K562 (cell line): Measurements from ENCODE around the gene SPATA21. TPM values are rescaled to one million over a fixed set of nuclear protein-coding genes. Genes with fewer than 3 reads are reported as not detected.

Experiments used
- BRCA1 ChIP-seq, 2 experiments: fragments of 450-650 bp in 1 of 2; sonication (generic) in 1 of 2; formaldehyde crosslinking in 1 of 2; IDR thresholded peaks; 2 replicates each; pipeline versions ENCODE4 v1.5.0 to v1.6.1; 2017 to 2020; ENCODE audit warnings: mild to moderate bottlenecking in 1 of 2, missing genetic modification reagents in 1 of 2
- BRF2 ChIP-seq: IDR thresholded peaks from 3 replicates; pipeline ENCODE4 v1.6.1; 2011; ENCODE audit warnings: borderline replicate concordance, mild to moderate bottlenecking; ENCODE audit not compliant: insufficient read length, insufficient read depth
- CREM ChIP-seq: IDR thresholded peaks from 2 replicates; pipeline ENCODE4 v1.6.1; 2014; ENCODE audit warnings: antibody characterized with exemption, low read depth
- ELF1 ChIP-seq: fragments of 200-800 bp; sonication (Bioruptor generic); IDR thresholded peaks from 2 replicates; pipeline ENCODE4 v1.6.1; 2016; ENCODE audit warnings: missing genetic modification characterization, missing compliant biosample characterization
- PREB ChIP-seq: sonication (generic); formaldehyde crosslinking; IDR thresholded peaks from 2 replicates; pipeline ENCODE4 v1.8.1; 2023; ENCODE audit warnings: mild to moderate bottlenecking, missing genetic modification reagents
- RCOR1 ChIP-seq, 2 experiments: IDR thresholded peaks; 2 replicates each; pipeline ENCODE4 v1.6.1; 2012; ENCODE audit warnings: low read depth in 2 of 2, low read length in 2 of 2, borderline replicate concordance in 1 of 2, improper control_type of control experiment in 1 of 2
- RNF219 ChIP-seq: fragments of 250-450 bp; sonication (Bioruptor Pico); IDR thresholded peaks from 2 replicates; pipeline ENCODE4 v1.5.0; 2022; ENCODE audit warnings: mild to moderate bottlenecking
- SMC3 ChIP-seq: conservative IDR thresholded peaks from 2 replicates; pipeline ENCODE4 v1.6.1; 2011; ENCODE audit warnings: low read depth, low read length, improper control_type of control experiment; ENCODE audit not compliant: insufficient read depth
- TBL1XR1 ChIP-seq, 2 experiments: IDR thresholded peaks; 2 replicates each; pipeline ENCODE4 v1.6.1; 2012; ENCODE audit warnings: improper control_type of control experiment in 2 of 2, low read length in 2 of 2, mild to moderate bottlenecking in 1 of 2
- VEZF1 ChIP-seq: fragments of 200-800 bp; sonication (Bioruptor generic); IDR thresholded peaks from 2 replicates; pipeline ENCODE4 v1.6.1; 2017; ENCODE audit warnings: missing genetic modification characterization, missing compliant biosample characterization
- ZBED1 ChIP-seq: IDR thresholded peaks from 2 replicates; pipeline ENCODE4 v1.6.1; 2014
- ZBTB33 ChIP-seq: sonication (generic); formaldehyde crosslinking; IDR thresholded peaks from 2 replicates; pipeline ENCODE4 v1.8.1; 2023; ENCODE audit warnings: mild to moderate bottlenecking, missing genetic modification reagents
- ZMIZ1 ChIP-seq, 2 experiments: fragments of 150-350 bp in 1 of 2; IDR thresholded peaks; 2 replicates each; pipeline ENCODE4 v1.6.1; 2012 to 2016; ENCODE audit warnings: low read depth in 2 of 2, low read length in 2 of 2, mild to moderate bottlenecking in 1 of 2, moderate library complexity in 1 of 2
- ZNF431 ChIP-seq: sonication (generic); formaldehyde crosslinking; IDR thresholded peaks from 2 replicates; pipeline ENCODE4 v1.8.0; 2022; ENCODE audit warnings: mild to moderate bottlenecking, missing genetic modification reagents
- polyA plus RNA-seq, 8 experiments: library from polyadenylated mRNA; depleted of rRNA in 4 of 8; stranded (reverse) in 5 of 8; unstranded in 3 of 8; fragments of >200 nt; fragmentation: Nextera tagmentation in 2 of 8; fragmentation: Illumina TruSeq in 1 of 8; extraction: Ambion mirVana in 2 of 8; extraction: Trizol in 1 of 8; gene quantifications; 2 replicates each; pipeline versions ENCODE4 v1.2.1 to v1.2.3, GENCODE V29; 2011 to 2014; ENCODE audit warnings: inconsistent platforms in 1 of 8, missing spikeins in 1 of 8
- total RNA-seq, 7 experiments: library from RNA; depleted of rRNA in 6 of 7; stranded (reverse); fragments of >200 nt in 6 of 7; fragmentation: Illumina TruSeq in 2 of 7; extraction: Trizol in 2 of 7; gene quantifications; 2 replicates each; pipeline versions ENCODE4 v1.2.1 to v1.2.3, GENCODE V29; 2011 to 2021; ENCODE audit warnings: low replicate concordance in 1 of 7

SPATA21 gene
- total and polyA plus RNA-seq, 9 of the 15 experiments (the other 6 are each of a cell fraction or from before 2014, with no cell fraction given): 0.10 to 0.36 (median 0.13) TPM; not detected in 3

GRCh38 chr1:16366722-16367257 is 70.4 kb downstream of the SPATA21 start, which contains the start of gene SZRD1 (continued):
- TF ChIP-seq BRCA1 (IDR thresholded peaks at IDR 0.05): no peak
- TF ChIP-seq BRCA1 (CRISPR knock-in tag; IDR thresholded peaks at IDR 0.05): no peak
- no peak for TF ChIP-seq SMC3
- TF ChIP-seq TBL1XR1 (IDR thresholded peaks at IDR 0.05; ENCODE audit: low read length in 2 of 2): peak in 1 of 2 experiments; percentile 72; a peak in 2 of 4 replicates
- peak in 1 of 2 experiments; percentile 69; a peak in 2 of 4 replicates for TF ChIP-seq ZMIZ1 (IDR thresholded peaks at IDR 0.05; ENCODE audit: low read depth in 2 of 2, low read length in 2 of 2)
- TF ChIP-seq ZNF431: no peak
- no peak for TF ChIP-seq BRF2
- TF ChIP-seq ZBED1: no peak; the same call in 1 of the 2 replicates
- no peak for TF ChIP-seq RNF219 (CRISPR knock-in tag)
- TF ChIP-seq CREM: peak; percentile 96
- TF ChIP-seq PREB (CRISPR knock-in tag): no peak
- no peak; a peak in 1 of 4 replicates for TF ChIP-seq RCOR1 (IDR thresholded peaks at IDR 0.05; ENCODE audit: borderline replicate concordance in 1 of 2, low read depth in 2 of 2, low read length in 2 of 2)
- TF ChIP-seq VEZF1 (CRISPR knock-in tag): peak; percentile 95
- no peak for TF ChIP-seq ZBTB33 (CRISPR knock-in tag)
- TF ChIP-seq ELF1 (tag): peak; percentile 99
